Lower leg skin (tissue), 3 donors: ENCODE results near the gene ALPK1.

Experiments used
- POLR2A ChIP-seq, 2 donors: fragments of 450-650 bp; IDR thresholded peaks; one replicate each; pipeline ENCODE4 v1.6.1; 2016 to 2017; ENCODE audit warnings: antibody characterized with exemption in 2 of 2, mild to moderate bottlenecking in 1 of 2, moderate library complexity in 1 of 2
- TF ChIP-seq, protein P1 (sequence below), 3 donors: fragments of 450-650 bp; IDR thresholded peaks; one replicate each; pipeline ENCODE4 v1.5.1; 2016; ENCODE audit warnings: antibody characterized with exemption in 3 of 3, mild to moderate bottlenecking in 3 of 3, moderate library complexity in 2 of 3

DNA sequence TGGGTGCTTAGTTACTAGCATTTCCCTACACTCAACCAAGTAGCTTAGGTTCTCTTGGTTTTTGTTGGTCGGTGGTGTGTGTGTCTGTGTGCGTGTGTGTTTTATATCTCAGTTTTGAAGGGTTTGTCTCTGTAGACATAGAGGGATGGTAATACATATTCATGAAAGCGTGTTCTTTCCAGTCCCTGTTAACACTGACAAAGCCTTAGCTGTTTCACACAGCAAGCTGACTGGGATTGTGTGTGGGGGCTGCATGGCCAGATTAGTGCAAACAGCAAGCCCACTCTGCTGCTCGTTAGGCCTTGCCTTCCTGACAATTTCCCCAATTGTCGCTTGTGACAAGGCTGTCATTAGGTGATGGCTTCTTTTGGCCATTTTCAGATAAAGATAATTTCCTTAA lies 43.9 kb downstream of the ALPK1 start:
- TF ChIP-seq, protein P1, sequence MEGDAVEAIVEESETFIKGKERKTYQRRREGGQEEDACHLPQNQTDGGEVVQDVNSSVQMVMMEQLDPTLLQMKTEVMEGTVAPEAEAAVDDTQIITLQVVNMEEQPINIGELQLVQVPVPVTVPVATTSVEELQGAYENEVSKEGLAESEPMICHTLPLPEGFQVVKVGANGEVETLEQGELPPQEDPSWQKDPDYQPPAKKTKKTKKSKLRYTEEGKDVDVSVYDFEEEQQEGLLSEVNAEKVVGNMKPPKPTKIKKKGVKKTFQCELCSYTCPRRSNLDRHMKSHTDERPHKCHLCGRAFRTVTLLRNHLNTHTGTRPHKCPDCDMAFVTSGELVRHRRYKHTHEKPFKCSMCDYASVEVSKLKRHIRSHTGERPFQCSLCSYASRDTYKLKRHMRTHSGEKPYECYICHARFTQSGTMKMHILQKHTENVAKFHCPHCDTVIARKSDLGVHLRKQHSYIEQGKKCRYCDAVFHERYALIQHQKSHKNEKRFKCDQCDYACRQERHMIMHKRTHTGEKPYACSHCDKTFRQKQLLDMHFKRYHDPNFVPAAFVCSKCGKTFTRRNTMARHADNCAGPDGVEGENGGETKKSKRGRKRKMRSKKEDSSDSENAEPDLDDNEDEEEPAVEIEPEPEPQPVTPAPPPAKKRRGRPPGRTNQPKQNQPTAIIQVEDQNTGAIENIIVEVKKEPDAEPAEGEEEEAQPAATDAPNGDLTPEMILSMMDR (IDR thresholded peaks at IDR 0.05), result no peak
- TF ChIP-seq POLR2A (IDR thresholded peaks at IDR 0.05), result no peak
